Lung (tissue), 12 donors: ENCODE results near the gene CMIP. TPM values are rescaled to one million over a fixed set of nuclear protein-coding genes. Genes with fewer than 3 reads are reported as not detected.

ENCODE experiments used
- ATAC-seq: fragments of 200-7000 bp; cut with Tn5 transposase; one replicate; pipeline ENCODE4 v1.9.1; 2020; ENCODE audit warnings: moderate number of reproducible peaks; ENCODE audit not compliant: insufficient read depth, low FRiP score
- DNase-seq, 3 donors: peaks; one replicate each; pipeline ENCODE4 v3.0.0-alpha.2; 2013 to 2017
- H3K27ac ChIP-seq, 2 donors: one replicate each; pipeline ENCODE4 v1.5.1; 2013; ENCODE audit warnings: mild to moderate bottlenecking in 2 of 2, moderate library complexity in 2 of 2, control low read depth in 1 of 2, inconsistent platforms in 1 of 2, low read depth in 1 of 2, low read length in 1 of 2
- H3K27me3 ChIP-seq, 3 donors: one replicate each; pipeline ENCODE4 v1.5.1; 2013; ENCODE audit warnings: low read length in 2 of 3; ENCODE audit not compliant: control insufficient read depth in 3 of 3, insufficient read depth in 3 of 3
- H3K36me3 ChIP-seq, 4 donors: one replicate each; pipeline ENCODE4 v1.5.1; 2013; ENCODE audit warnings: low read length in 4 of 4, mild to moderate bottlenecking in 1 of 4, moderate library complexity in 1 of 4; ENCODE audit not compliant: control insufficient read depth in 4 of 4, insufficient read depth in 4 of 4
- H3K4me1 ChIP-seq, 5 donors: one replicate each; pipeline ENCODE4 v1.5.1; 2013; ENCODE audit warnings: low read length in 5 of 5, mild to moderate bottlenecking in 2 of 5, moderate library complexity in 1 of 5; ENCODE audit not compliant: control insufficient read depth in 5 of 5, insufficient read depth in 5 of 5
- H3K4me3 ChIP-seq: one replicate; pipeline ENCODE4 v1.5.1; 2013; ENCODE audit warnings: mild to moderate bottlenecking, control low read depth, moderate library complexity
- H3K9ac ChIP-seq, 2 donors: one replicate each; pipeline ENCODE4 v1.5.1; 2013; ENCODE audit warnings: low read length in 2 of 2, control low read depth in 1 of 2; ENCODE audit not compliant: insufficient read depth in 1 of 2
- H3K9me3 ChIP-seq, 4 donors: one replicate each; pipeline ENCODE4 v1.5.1; 2013; ENCODE audit warnings: low read length in 3 of 4, mild to moderate bottlenecking in 1 of 4, moderate library complexity in 1 of 4; ENCODE audit not compliant: control insufficient read depth in 4 of 4, insufficient read depth in 3 of 4
- CTCF ChIP-seq: IDR thresholded peaks from 2 replicates; pipeline ENCODE4 v1.5.1; 2012; ENCODE audit warnings: mild to moderate bottlenecking; ENCODE audit errors: control extremely low read depth, extremely low read depth
- WGBS, 2 donors: extraction: QIAGEN DNeasy Blood & Tissue Kit; methylation state at CpG; one replicate each; pipeline ENCODE4 v1.1.7; 2013; 5-methylcytosine and 5-hydroxymethylcytosine counted together
- polyA plus RNA-seq, 2 donors: library from polyadenylated mRNA; stranded (reverse); fragments of 200-250 nt; gene quantifications; one replicate each; pipeline ENCODE4 v1.2.1, GENCODE V29; 2013
- total RNA-seq, 2 donors: library from RNA; depleted of rRNA in 1 of 2; stranded (reverse); fragments of >200 nt in 1 of 2; gene quantifications; one replicate each; pipeline ENCODE4 v1.2.1, GENCODE V29; 2014 to 2021
- donor health status: control.
- donor health status: control.
- donor health status: Bipolar disorder and iron deficiency.
- donor health status: healthy.
- donor health status: DM: yes; HTN: yes; CAD: no.

Gene CMIP
- total and polyA plus RNA-seq, 4 donors = 11.8 to 80.5 (median 48.6) TPM

DNA sequence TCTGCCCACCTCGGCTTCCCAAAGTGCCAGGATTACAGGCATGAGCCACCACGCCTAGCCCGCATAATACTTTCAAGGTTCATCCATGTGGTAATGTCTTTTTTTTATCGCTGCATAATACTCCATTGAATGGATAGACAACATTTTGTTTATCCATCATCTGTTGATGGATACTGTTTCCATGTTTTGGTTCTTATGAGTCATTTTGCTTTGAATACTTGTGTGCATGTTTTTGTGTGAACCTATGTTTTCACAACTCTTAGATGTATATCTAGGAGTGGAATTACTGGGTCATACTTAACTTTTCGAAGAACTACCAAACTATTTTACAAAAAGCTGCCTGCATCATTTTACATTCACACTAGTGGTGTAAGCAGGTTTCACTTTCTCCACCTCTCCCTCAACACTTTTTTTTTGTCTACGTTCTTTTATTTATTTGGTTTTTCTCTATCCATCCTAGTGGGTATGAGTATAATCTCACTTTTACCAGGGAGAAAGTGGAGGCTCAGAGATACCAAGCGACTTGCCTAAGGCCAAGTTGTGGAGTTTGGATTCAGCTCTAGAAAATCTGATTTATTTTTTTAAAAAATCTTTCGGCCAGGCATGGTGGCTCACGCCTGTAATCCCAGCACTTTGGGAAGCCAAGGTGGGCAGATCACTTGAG lies 151.2 kb downstream of the CMIP start:
- no peak for TF ChIP-seq CTCF
- 94 to 98% methylated on average over 9 of the region's 9 CpGs for WGBS, 2 donors
- no peak for ATAC-seq

DNA sequence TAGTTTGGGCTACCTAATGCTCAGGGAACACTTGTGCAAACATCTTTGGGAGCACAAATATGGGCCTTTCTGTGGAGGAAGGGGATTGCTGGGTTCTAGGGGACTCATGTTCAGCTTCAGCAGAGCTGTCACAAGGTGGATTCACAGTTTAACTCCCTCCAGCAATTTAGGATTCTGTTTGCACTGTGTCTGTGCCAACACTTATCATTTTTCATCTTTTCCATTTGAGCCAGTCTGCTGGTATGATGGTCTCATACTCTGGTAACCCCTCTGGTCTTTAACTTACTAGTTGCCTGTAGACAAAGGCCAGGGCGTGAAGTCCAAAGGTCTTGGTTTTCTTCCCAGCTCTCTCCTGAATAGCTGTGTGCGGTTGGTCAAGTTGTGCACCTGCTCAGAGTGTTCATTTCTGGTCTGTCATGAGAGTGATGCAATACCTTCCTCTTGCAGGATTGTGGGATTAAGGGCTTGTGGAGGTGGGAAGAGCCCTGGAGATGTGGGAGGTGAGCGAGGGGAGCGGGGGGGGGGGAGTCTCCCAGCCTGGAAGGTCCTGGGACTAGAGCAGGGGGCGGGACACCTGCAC lies 152.6 kb downstream of the CMIP start:
- H3K36me3 ChIP-seq = no peaks in the 10 kb centered on the region
- 91 to 94% methylated on average over 5 of the region's 5 CpGs for WGBS, 2 donors
- no peak for TF ChIP-seq CTCF
- DNase-seq (no peak), ATAC-seq (no peak)
- no peaks in the 10 kb centered on the region for H3K27me3 ChIP-seq
- peaks cover 0 to 19% (median 14%) of the 10 kb centered on the region in 5 donors for H3K4me1 ChIP-seq
- no peaks in the 10 kb centered on the region for H3K9me3 ChIP-seq
- no peak overlapping the region for H3K9ac ChIP-seq
- no peak overlapping the region for H3K27ac ChIP-seq
- no peak overlapping the region for H3K4me3 ChIP-seq

More for the DNA sequence above, 151.2 kb downstream of the CMIP start:
- no peaks in the 10 kb centered on the region for H3K27me3 ChIP-seq
- H3K4me1 ChIP-seq = peaks cover 0 to 9% (median 6%) of the 10 kb centered on the region in 5 donors
- H3K27ac ChIP-seq = no peak overlapping the region
- H3K36me3 ChIP-seq = no peaks in the 10 kb centered on the region
- H3K4me3 ChIP-seq = no peak overlapping the region
- no peak overlapping the region for H3K9ac ChIP-seq
- no peak for DNase-seq
- no peaks in the 10 kb centered on the region for H3K9me3 ChIP-seq

GRCh38 chr16:81598083-81598482 lies 153.5 kb downstream of the CMIP start:
- Histone ChIP-seq H3K36me3 (no peaks in the 10 kb centered on the region), H3K4me1 (peaks cover 0 to 19% (median 14%) of the 10 kb centered on the region in 5 donors), H3K9me3 (no peaks in the 10 kb centered on the region), H3K27ac (no peak overlapping the region), H3K27me3 (no peaks in the 10 kb centered on the region), H3K9ac (no peak overlapping the region), H3K4me3 (no peak overlapping the region)
- DNase-seq (no peak), ATAC-seq (no peak)
- TF ChIP-seq CTCF = no peak
- WGBS, 2 donors = 86 to 91% methylated on average over 12 of the region's 12 CpGs
